IPS-NIHi11 (cell line): ENCODE results near the gene FBXW2.

Source experiments
- DNase-seq: peaks from one replicate; pipeline ENCODE4 v3.0.0; 2012; ENCODE audit warnings: mixed read lengths, low spot score

The FBXW2 gene

DNA sequence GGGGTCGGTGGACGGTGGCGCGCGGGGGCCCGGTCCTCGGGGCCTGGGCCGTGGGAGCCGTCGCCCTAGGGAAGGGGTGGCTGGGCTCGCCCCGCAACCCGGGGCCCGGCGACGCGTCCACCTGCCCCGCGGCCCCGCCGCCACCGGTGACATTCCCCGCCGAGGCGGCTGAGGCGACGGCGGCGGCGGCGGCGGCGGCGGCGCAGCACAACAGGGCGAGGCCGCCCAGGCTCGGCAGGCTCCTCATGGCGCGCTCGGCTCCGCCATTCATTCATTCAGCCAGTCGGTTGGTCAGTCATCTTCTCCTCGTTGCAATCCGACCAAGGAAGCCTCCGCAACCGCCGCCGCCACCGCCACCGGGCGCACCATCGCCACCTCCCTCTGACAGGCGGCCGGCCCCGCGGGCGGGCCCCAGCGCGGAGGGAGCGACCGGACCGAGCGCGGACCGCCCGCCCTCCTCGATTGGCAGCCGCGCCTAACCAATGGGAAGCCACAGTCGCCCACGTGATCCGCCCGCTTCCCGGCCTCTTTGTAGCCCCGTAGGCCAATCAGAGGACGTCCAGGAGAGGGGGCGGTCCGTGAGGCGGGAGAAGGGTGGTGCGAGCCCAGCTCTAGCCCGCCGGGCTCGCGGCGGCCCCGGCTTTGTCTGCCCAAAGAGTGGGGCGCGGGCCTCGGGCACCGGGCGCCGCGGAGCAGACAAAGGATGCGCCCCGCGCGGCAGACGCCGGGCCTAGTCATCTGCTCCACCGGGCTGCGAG, 78.9 kb downstream of the FBXW2 start, which contains the start of gene MEGF9:
MEGF9 (minus strand) TSS at position 383 of the 758 bp plus-strand sequence; CDS start at position 271, 112 bp downstream.
- DNase-seq, result peak; percentile 99

- DNase-seq, result peak; percentile 38
Measured at GRCh38 chr9:120713257-120714087, 79.7 kb downstream of the FBXW2 start.

DNA sequence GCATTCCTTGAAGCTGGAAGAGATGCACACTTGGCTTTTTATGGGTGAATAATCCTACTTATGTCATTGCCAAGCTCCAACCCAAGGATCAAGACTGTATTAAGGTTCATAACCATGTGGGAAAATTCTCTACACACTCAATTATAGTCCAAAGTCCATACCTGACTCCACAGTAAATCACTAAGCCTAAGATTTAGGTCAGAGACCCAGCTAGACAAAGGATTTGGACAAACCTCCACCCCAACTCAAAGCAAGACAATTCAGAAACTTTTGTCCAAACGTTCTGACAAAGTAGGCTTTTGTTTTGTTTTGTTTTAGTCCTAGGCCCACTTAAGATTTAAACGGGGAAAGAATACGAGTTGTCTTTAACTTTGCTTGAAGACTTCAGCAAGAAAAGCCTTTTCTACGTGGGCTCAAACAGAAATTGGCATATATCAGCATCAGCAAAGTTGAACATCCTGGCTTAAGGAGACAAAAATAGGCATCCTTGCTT, 80.6 kb downstream of the FBXW2 start:
- DNase-seq, result no peak

- no peak for DNase-seq
Measured at GRCh38 chr9:120711841-120712538, 81.2 kb downstream of the FBXW2 start.

DNA sequence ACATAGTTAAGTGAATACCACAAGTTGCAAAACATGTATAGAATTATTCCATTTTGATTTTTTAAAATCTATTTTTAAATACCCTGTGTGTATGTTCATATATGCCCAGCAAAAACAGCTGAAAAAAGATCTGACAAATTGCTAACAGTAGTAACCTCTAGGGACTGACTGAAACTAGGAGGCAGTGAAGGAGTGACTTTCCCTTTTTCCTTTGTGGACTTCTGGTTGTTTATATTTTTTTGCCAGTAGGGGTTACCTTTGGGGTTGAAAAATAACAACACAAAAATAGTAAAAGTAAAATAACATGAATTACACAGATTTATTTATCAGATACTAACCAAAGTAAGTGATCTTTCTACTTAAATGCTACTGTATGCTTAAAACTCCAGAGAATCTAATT, 81.9 kb downstream of the FBXW2 start:
- DNase-seq, result no peak

DNA sequence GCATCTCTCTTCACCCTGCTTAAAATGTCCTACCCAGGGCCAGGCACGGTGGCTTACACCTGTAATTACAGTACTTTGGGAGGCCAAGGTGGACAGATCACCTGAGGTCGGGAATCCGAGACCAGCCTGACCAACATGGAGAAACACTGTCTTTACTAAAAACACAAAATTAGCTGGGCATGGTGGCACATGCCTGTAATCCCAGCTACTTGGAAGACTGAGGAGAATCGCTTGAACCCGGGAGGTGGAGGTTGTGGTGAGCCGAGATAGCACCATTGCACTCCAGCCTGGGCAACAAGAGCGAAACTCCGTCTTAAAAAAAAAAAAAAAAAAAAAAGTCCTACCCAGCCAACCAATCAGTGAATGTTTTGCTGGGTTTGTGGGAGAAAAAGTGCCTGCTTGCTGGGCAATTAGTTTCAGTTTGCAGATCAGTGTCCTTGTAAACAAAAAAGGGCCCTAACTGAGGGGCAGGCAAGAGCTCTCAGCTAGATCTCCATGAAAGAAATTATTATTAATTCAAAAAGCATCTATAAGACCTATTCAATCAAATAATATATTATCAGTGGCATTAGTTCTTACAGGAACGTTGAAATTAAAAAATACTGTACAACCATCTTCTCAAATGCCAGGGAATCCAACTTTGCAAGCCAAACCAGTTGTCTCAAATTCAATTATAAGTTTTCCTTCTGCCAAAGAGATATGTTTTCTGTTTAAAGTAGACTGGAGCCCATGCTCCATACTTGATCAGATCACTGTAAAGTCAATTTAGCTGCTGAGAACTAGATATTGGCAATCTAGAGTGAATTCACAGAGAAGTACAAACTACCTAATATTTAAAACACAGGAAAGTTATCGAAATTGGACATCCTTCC, 82.9 kb downstream of the FBXW2 start:
- no peak for DNase-seq

- DNase-seq, result no peak
Measured at GRCh38 chr9:120708526-120709224, 84.5 kb downstream of the FBXW2 start.

- DNase-seq, result no peak
Measured at GRCh38 chr9:120707170-120707569, 86.0 kb downstream of the FBXW2 start.
